GM19099 (cell line): ENCODE results near the gene RSPH9.

Source experiments
- POLR2A ChIP-seq: IDR thresholded peaks from 3 replicates; pipeline ENCODE4 v1.6.1; 2011; ENCODE audit warnings: low read depth; ENCODE audit not compliant: insufficient read length; ENCODE audit errors: extremely low read depth

The RSPH9 gene

GRCh38 chr6:43644940-43645612, at the start of gene RSPH9:
Gene RSPH9 (plus strand): TSS chr6:43645036. CDS start chr6:43645099, 63 bp downstream.
- no peak for TF ChIP-seq POLR2A

- TF ChIP-seq POLR2A = no peak
Measured at GRCh38 chr6:43600595-43600994, 44.2 kb upstream of the RSPH9 start.

- no peak for TF ChIP-seq POLR2A
Measured at GRCh38 chr6:43604174-43604573, 40.7 kb upstream of the RSPH9 start.

- no peak for TF ChIP-seq POLR2A
Measured at GRCh38 chr6:43606019-43606418, 38.8 kb upstream of the RSPH9 start.

GRCh38 chr6:43608310-43608763, 36.5 kb upstream of the RSPH9 start:
- no peak for TF ChIP-seq POLR2A

GRCh38 chr6:43608807-43609206, 36.0 kb upstream of the RSPH9 start:
- TF ChIP-seq POLR2A = no peak

GRCh38 chr6:43609402-43609801, 35.4 kb upstream of the RSPH9 start:
- no peak for TF ChIP-seq POLR2A

GRCh38 chr6:43610431-43610830, 34.4 kb upstream of the RSPH9 start:
- TF ChIP-seq POLR2A = no peak

GRCh38 chr6:43613721-43614395, 31.0 kb upstream of the RSPH9 start:
- no peak for TF ChIP-seq POLR2A

- TF ChIP-seq POLR2A = no peak
Measured at GRCh38 chr6:43614396-43614730, 30.5 kb upstream of the RSPH9 start.

GRCh38 chr6:43616725-43617472, 27.9 kb upstream of the RSPH9 start:
- no peak for TF ChIP-seq POLR2A

- no peak for TF ChIP-seq POLR2A
Measured at GRCh38 chr6:43621078-43621835, 23.6 kb upstream of the RSPH9 start.

GRCh38 chr6:43621836-43622180, 23.0 kb upstream of the RSPH9 start:
- TF ChIP-seq POLR2A = no peak

- no peak for TF ChIP-seq POLR2A
Measured at GRCh38 chr6:43622541-43622940, 22.3 kb upstream of the RSPH9 start.

- TF ChIP-seq POLR2A = no peak
Measured at GRCh38 chr6:43623880-43624785, 20.7 kb upstream of the RSPH9 start.

- TF ChIP-seq POLR2A = no peak
Measured at GRCh38 chr6:43624786-43625288, 20.0 kb upstream of the RSPH9 start.
